ENCODE measurements around the gene NPEPL1.

DNA sequence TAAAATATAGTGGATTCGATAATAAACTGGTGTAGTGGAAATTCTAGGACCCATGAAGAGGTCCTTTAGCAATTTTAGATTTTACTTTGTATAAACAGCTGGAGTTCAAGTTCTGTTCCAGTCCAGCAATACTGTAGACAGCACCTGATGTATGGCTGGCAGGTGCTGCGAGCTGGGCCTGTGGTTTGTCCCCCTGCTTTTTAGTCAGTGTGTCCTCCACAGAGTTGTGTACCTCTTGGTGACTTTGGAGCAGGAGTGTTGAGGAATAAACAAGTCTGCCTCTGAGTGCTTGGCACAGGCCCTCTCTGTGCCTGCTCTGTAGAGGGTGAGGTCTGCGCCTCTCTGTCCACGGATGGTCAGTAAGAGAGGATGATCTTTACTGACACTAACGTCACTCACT, 27.7 kb upstream of the NPEPL1 start:
- TF ChIP-seq, protein P1, sequence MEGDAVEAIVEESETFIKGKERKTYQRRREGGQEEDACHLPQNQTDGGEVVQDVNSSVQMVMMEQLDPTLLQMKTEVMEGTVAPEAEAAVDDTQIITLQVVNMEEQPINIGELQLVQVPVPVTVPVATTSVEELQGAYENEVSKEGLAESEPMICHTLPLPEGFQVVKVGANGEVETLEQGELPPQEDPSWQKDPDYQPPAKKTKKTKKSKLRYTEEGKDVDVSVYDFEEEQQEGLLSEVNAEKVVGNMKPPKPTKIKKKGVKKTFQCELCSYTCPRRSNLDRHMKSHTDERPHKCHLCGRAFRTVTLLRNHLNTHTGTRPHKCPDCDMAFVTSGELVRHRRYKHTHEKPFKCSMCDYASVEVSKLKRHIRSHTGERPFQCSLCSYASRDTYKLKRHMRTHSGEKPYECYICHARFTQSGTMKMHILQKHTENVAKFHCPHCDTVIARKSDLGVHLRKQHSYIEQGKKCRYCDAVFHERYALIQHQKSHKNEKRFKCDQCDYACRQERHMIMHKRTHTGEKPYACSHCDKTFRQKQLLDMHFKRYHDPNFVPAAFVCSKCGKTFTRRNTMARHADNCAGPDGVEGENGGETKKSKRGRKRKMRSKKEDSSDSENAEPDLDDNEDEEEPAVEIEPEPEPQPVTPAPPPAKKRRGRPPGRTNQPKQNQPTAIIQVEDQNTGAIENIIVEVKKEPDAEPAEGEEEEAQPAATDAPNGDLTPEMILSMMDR (IDR thresholded peaks at IDR 0.05) = no peak
- TF ChIP-seq POLR2AphosphoS5 (IDR thresholded peaks at IDR 0.05) = no peak
